ENCODE results near the gene SNCAIP. TPM values are rescaled to one million over a fixed set of nuclear protein-coding genes. Genes with fewer than 3 reads are reported as not detected.
"Not testable (repeated sequence)": the region's sequence is repeated elsewhere in the genome, so short reads cannot be mapped to it uniquely, and the experiment has no call there.

SNCAIP gene
- total RNA-seq, 1 donor from 2014 or later = 6.7 TPM

DNA sequence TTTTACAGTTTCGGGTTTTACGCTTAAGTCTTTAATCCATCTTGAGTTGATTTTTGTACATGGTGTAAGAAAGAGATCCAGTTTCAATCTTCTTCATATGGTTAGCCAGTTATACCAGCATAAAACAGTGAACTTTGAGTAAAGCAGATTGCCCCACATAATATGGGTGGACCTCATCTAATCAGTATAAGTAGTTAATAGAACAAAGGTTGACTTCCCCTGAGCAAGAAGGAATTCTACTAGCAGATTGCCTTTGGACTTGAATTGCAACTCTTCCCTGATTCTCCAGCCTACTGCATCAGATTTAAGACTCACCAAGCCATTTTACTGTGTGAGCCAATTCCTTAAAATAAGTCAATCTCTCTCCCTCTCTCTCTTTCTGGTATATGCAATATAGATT, 173.2 kb downstream of the SNCAIP start:
- DNase-seq = no peak
- Mint-ChIP-seq H3K4me1 (ENCODE audit: low read depth, unreplicated experiment) (peaks cover 3% of the 10 kb centered on the region), H3K36me3 (ENCODE audit: unreplicated experiment) (no peaks in the 10 kb centered on the region), H3K27ac (ENCODE audit: unreplicated experiment) (no peak overlapping the region), H3K4me3 (ENCODE audit: unreplicated experiment) (no peak overlapping the region), H3K9me3 (ENCODE audit: unreplicated experiment) (peaks cover 1% of the 10 kb centered on the region), H3K27me3 (ENCODE audit: unreplicated experiment) (no peaks in the 10 kb centered on the region)
- TF ChIP-seq, protein P1, sequence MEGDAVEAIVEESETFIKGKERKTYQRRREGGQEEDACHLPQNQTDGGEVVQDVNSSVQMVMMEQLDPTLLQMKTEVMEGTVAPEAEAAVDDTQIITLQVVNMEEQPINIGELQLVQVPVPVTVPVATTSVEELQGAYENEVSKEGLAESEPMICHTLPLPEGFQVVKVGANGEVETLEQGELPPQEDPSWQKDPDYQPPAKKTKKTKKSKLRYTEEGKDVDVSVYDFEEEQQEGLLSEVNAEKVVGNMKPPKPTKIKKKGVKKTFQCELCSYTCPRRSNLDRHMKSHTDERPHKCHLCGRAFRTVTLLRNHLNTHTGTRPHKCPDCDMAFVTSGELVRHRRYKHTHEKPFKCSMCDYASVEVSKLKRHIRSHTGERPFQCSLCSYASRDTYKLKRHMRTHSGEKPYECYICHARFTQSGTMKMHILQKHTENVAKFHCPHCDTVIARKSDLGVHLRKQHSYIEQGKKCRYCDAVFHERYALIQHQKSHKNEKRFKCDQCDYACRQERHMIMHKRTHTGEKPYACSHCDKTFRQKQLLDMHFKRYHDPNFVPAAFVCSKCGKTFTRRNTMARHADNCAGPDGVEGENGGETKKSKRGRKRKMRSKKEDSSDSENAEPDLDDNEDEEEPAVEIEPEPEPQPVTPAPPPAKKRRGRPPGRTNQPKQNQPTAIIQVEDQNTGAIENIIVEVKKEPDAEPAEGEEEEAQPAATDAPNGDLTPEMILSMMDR (IDR thresholded peaks at IDR 0.05; ENCODE audit: partially characterized antibody, unreplicated experiment) = no peak

DNA sequence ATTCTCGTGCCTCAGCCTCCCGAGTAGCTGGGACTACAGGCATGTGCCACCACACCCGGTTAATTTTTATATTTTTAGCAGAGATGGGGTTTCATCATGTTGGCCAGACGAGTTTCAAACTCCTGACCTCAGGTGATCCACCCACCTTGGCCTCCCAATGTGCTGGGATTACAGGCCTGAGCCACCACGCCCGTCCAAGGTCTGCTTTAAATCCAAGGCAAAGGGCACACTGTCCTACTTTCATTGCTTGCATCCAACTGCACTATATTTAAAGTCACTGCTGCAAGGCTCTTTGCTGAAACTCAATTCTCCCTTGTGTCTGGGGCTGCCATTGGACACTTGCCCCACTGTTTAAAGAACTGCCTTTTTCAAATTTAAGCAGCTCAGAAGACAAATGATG, 174.6 kb downstream of the SNCAIP start:
- not testable (repeated sequence) for H3K36me3 Mint-ChIP-seq (ENCODE audit: unreplicated experiment); H3K4me3 Mint-ChIP-seq (ENCODE audit: unreplicated experiment); H3K27me3 Mint-ChIP-seq (ENCODE audit: unreplicated experiment); H3K4me1 Mint-ChIP-seq (ENCODE audit: low read depth, unreplicated experiment); H3K27ac Mint-ChIP-seq (ENCODE audit: unreplicated experiment); H3K9me3 Mint-ChIP-seq (ENCODE audit: unreplicated experiment); DNase-seq

DNA sequence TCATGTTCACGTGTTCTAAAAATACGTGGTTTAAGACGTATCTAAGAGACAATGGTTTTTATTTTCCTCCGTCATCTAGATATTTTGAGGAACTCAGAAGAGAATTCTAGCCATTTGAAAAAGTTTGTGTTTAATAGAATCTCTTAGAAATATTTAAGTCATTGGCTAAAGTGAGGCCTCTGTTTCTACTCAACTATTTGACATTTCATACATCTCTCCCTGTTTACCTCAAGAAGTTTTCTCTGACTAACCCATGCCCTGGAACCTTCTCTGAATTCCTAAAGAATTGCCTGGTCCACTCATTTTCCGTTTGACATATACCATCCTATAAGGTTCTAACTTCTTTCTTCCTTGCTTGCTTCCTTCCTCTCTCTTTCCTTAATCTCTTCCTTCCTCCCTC, 178.7 kb downstream of the SNCAIP start:
- Mint-ChIP-seq H3K36me3 (ENCODE audit: unreplicated experiment) (no peaks in the 10 kb centered on the region), H3K9me3 (ENCODE audit: unreplicated experiment) (peaks cover 1% of the 10 kb centered on the region), H3K27me3 (ENCODE audit: unreplicated experiment) (no peaks in the 10 kb centered on the region), H3K4me3 (ENCODE audit: unreplicated experiment) (no peak overlapping the region), H3K4me1 (ENCODE audit: low read depth, unreplicated experiment) (peaks cover 3% of the 10 kb centered on the region), H3K27ac (ENCODE audit: unreplicated experiment) (no peak overlapping the region)
- TF ChIP-seq, protein P1 (IDR thresholded peaks at IDR 0.05; ENCODE audit: partially characterized antibody, unreplicated experiment) = no peak
- DNase-seq = no peak

DNA sequence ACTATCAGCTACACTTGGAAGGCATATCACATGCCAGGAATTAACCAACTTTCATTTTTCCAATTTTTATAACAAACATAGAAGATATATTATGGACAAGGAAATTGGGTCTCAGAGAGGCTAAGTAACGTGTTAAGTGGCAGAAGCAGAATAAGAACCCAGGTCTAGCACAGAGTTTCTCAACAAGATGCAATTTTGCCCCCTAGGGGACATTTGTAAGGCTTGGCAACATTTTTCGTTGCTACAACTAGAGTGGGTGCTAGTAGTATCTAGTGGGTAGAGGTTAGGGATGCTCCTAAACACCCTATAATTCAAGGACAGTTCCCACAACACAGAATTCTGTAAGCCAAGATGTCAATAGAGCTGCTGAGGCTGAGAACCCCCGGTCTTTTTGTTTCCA, 180.6 kb downstream of the SNCAIP start:
- no peak overlapping the region for H3K27ac Mint-ChIP-seq (ENCODE audit: unreplicated experiment)

DNA sequence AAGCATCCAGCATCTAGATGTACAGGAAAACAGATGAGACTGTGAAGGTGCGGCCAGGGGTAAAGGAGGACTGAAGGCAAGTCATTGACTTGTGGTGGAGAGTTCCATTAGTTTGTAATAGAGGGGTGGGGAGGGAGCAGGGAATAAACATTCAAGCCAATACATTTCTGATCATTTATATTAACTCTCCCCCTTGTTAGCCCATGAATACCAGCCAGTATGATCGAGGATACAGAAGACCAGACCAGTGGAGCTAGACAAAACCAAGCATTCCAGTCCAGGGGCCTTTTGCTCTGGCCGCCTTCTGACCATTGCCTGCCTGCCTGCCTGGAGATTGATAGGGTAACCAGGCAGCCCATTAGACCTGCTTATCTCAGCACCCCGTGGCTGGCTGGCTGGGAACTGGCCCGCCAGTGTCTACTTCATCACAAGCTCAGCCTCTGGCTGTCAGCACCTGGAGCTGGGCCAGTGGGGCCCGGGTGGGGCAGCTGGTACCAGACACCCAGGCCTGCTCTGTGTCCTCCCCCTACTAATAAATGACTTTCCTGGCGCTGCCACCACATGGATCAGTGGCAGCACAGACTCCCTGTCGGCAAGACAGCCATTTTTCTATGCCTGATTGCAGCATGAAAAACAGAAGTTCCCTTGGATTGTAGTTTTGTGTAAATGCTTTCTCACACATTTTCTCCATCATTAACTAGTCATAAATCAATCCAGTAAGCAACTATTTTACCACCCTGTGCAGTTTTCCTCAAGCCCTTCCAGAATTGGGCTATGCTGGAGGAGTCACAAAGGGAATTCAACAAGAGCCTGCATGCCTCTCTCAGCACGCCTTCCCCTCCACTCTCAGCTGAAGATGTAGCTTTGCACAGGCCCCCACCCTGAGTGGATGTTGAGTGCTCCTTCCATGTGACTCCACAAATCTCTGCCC, 181.3 kb downstream of the SNCAIP start:
- Mint-ChIP-seq H3K27ac (ENCODE audit: unreplicated experiment) (no peak overlapping the region), H3K9me3 (ENCODE audit: unreplicated experiment) (peaks cover 1% of the 10 kb centered on the region), H3K36me3 (ENCODE audit: unreplicated experiment) (no peaks in the 10 kb centered on the region), H3K4me1 (ENCODE audit: low read depth, unreplicated experiment) (peaks cover 2% of the 10 kb centered on the region), H3K4me3 (ENCODE audit: unreplicated experiment) (no peak overlapping the region), H3K27me3 (ENCODE audit: unreplicated experiment) (no peaks in the 10 kb centered on the region)
- TF ChIP-seq, protein P1 (IDR thresholded peaks at IDR 0.05; ENCODE audit: partially characterized antibody, unreplicated experiment) = no peak
- no peak for DNase-seq

More for the DNA sequence above, 180.6 kb downstream of the SNCAIP start:
- DNase-seq = no peak
- Mint-ChIP-seq H3K27me3 (ENCODE audit: unreplicated experiment) (no peaks in the 10 kb centered on the region), H3K4me3 (ENCODE audit: unreplicated experiment) (no peak overlapping the region), H3K9me3 (ENCODE audit: unreplicated experiment) (peaks cover 1% of the 10 kb centered on the region), H3K36me3 (ENCODE audit: unreplicated experiment) (no peaks in the 10 kb centered on the region), H3K4me1 (ENCODE audit: low read depth, unreplicated experiment) (peaks cover 2% of the 10 kb centered on the region)
- TF ChIP-seq, protein P1 (IDR thresholded peaks at IDR 0.05; ENCODE audit: partially characterized antibody, unreplicated experiment) = no peak

All from glutamatergic neuron (in vitro differentiated cells).